H9 (cell line): ENCODE measurements around the gene ADAMTSL3. TPM values are rescaled to one million over a fixed set of nuclear protein-coding genes. Genes with fewer than 3 reads are reported as not detected.

ENCODE experiments used
- DNase-seq: peaks from one replicate; pipeline ENCODE4 v3.0.0-alpha.2; 2017
- H2AFZ ChIP-seq: one replicate; pipeline ENCODE4 v1.6.1; 2013; ENCODE audit warnings: mild to moderate bottlenecking, low read length, control low read depth, moderate library complexity
- H2AK5ac ChIP-seq: 2 replicates; pipeline ENCODE4 v1.6.1; 2013; ENCODE audit warnings: low read length, control low read depth, mixed read lengths; ENCODE audit not compliant: insufficient read length
- H2BK120ac ChIP-seq: one replicate; pipeline ENCODE4 v1.6.1; 2013; ENCODE audit warnings: low read depth, mild to moderate bottlenecking, low read length, control low read depth, inconsistent platforms; ENCODE audit not compliant: poor library complexity, severe bottlenecking
- H2BK12ac ChIP-seq: 2 replicates; pipeline ENCODE4 v1.6.1; 2013; ENCODE audit warnings: low read length, control low read depth, mixed read lengths, low read depth; ENCODE audit not compliant: insufficient read length
- H2BK15ac ChIP-seq: 2 replicates; pipeline ENCODE4 v1.6.1; 2013; ENCODE audit warnings: low read depth, low read length, control low read depth
- H2BK20ac ChIP-seq: one replicate; pipeline ENCODE4 v1.6.1; 2013; ENCODE audit warnings: low read depth, mild to moderate bottlenecking, low read length, control low read depth, inconsistent platforms; ENCODE audit not compliant: poor library complexity, severe bottlenecking
- H2BK5ac ChIP-seq: 2 replicates; pipeline ENCODE4 v1.6.1; 2013; ENCODE audit warnings: low read length, control low read depth, mixed read lengths; ENCODE audit not compliant: insufficient read length
- H3K14ac ChIP-seq: 2 replicates; pipeline ENCODE4 v1.6.1; 2013; ENCODE audit warnings: low read length, control low read depth; ENCODE audit not compliant: insufficient read depth
- H3K18ac ChIP-seq: 2 replicates; pipeline ENCODE4 v1.6.1; 2013; ENCODE audit warnings: low read depth, mild to moderate bottlenecking, mixed read lengths, low read length, control low read depth; ENCODE audit not compliant: insufficient read length
- H3K23ac ChIP-seq: 2 replicates; pipeline ENCODE4 v1.6.1; 2013; ENCODE audit warnings: low read length, control low read depth, mixed read lengths, low read depth; ENCODE audit not compliant: insufficient read length
- H3K23me2 ChIP-seq: 2 replicates; pipeline ENCODE4 v1.6.1; 2013; ENCODE audit warnings: low read depth, mild to moderate bottlenecking, mixed read lengths, low read length, control low read depth; ENCODE audit not compliant: insufficient read length, poor library complexity, severe bottlenecking
- H3K27ac ChIP-seq: 2 replicates; pipeline ENCODE4 v1.5.1; 2013; ENCODE audit warnings: low read length, control low read depth, mixed read lengths, low read depth; ENCODE audit not compliant: insufficient read length
- H3K27me3 ChIP-seq: 2 replicates; pipeline ENCODE4 v1.6.1; 2013; ENCODE audit warnings: low read length, control low read depth, inconsistent platforms; ENCODE audit not compliant: insufficient read depth
- H3K4ac ChIP-seq: 2 replicates; pipeline ENCODE4 v1.6.1; 2013; ENCODE audit warnings: low read depth, mild to moderate bottlenecking, control low read depth, inconsistent platforms, low read length, moderate library complexity
- H3K4me1 ChIP-seq: 2 replicates; pipeline ENCODE4 v1.6.1; 2013; ENCODE audit warnings: low read length, control low read depth, inconsistent platforms; ENCODE audit not compliant: insufficient read depth
- H3K4me2 ChIP-seq: 2 replicates; pipeline ENCODE4 v1.6.1; 2013; ENCODE audit warnings: low read length, control low read depth, mixed read lengths; ENCODE audit not compliant: insufficient read length, insufficient read depth
- H3K56ac ChIP-seq: 2 replicates; pipeline ENCODE4 v1.6.1; 2013; ENCODE audit warnings: low read depth, mild to moderate bottlenecking, mixed read lengths, low read length, control low read depth; ENCODE audit not compliant: insufficient read length
- H3K79me1 ChIP-seq: 2 replicates; pipeline ENCODE4 v1.6.1; 2013; ENCODE audit warnings: low read depth, mild to moderate bottlenecking, moderate library complexity, low read length, control low read depth, inconsistent platforms; ENCODE audit not compliant: insufficient read depth, poor library complexity, severe bottlenecking
- H3K79me2 ChIP-seq: 2 replicates; pipeline ENCODE4 v1.6.1; 2013; ENCODE audit warnings: low read length, control low read depth, inconsistent platforms; ENCODE audit not compliant: insufficient read depth
- H3K9ac ChIP-seq: 2 replicates; pipeline ENCODE4 v1.6.1; 2013; ENCODE audit warnings: low read length, control low read depth, mixed read lengths; ENCODE audit not compliant: insufficient read length; ENCODE audit errors: extremely low read depth
- H3K9me3 ChIP-seq: one replicate; pipeline ENCODE4 v1.6.1; 2013; ENCODE audit warnings: low read depth, low read length, inconsistent platforms; ENCODE audit not compliant: control insufficient read depth
- H3T11ph ChIP-seq: one replicate; pipeline ENCODE4 v1.6.1; 2013; ENCODE audit warnings: mild to moderate bottlenecking, low read length, control low read depth, inconsistent platforms
- H4K20me1 ChIP-seq: one replicate; pipeline ENCODE4 v1.6.1; 2013; ENCODE audit not compliant: control insufficient read depth, insufficient read length, insufficient read depth
- H4K5ac ChIP-seq: 2 replicates; pipeline ENCODE4 v1.6.1; 2013; ENCODE audit warnings: low read depth, mild to moderate bottlenecking, mixed read lengths, low read length, control low read depth; ENCODE audit not compliant: insufficient read length
- H4K8ac ChIP-seq: replicated peaks from 2 replicates; pipeline ENCODE4 v1.6.1; 2013; ENCODE audit warnings: low read length, control low read depth, mixed read lengths, low read depth; ENCODE audit not compliant: insufficient read length
- H4K91ac ChIP-seq: 2 replicates; pipeline ENCODE4 v1.6.1; 2013; ENCODE audit warnings: low read depth, mild to moderate bottlenecking, moderate library complexity, mixed read lengths, low read length, control low read depth; ENCODE audit not compliant: insufficient read length
- H3K27ac Mint-ChIP-seq, 3 experiments: 2 replicates in 2 of 3; 3 replicates in 1 of 3; pipeline ENCODE4 v1.8.0; 2020 to 2021; ENCODE audit warnings: mixed read lengths in 3 of 3, mild to moderate bottlenecking in 1 of 3, moderate library complexity in 1 of 3
- H3K27me3 Mint-ChIP-seq: 2 replicates; pipeline ENCODE4 v1.8.0; 2021; ENCODE audit warnings: low read depth, mild to moderate bottlenecking, moderate library complexity, mixed read lengths
- H3K36me3 Mint-ChIP-seq, 3 experiments: 2 replicates in 2 of 3; 3 replicates in 1 of 3; pipeline ENCODE4 v1.8.0; 2020 to 2021; ENCODE audit warnings: low read depth in 3 of 3, mixed read lengths in 3 of 3; ENCODE audit not compliant: insufficient read depth in 1 of 3
- H3K4me1 Mint-ChIP-seq, 2 experiments: 2 replicates each; pipeline ENCODE4 v1.8.0; 2020; ENCODE audit warnings: mixed read lengths in 2 of 2
- H3K4me3 Mint-ChIP-seq, 2 experiments: 2 replicates in 1 of 2; 3 replicates in 1 of 2; pipeline ENCODE4 v1.8.0; 2020 to 2021; ENCODE audit warnings: mild to moderate bottlenecking in 2 of 2, mixed read lengths in 2 of 2, moderate library complexity in 1 of 2
- H3K9me3 Mint-ChIP-seq, 2 experiments: 2 replicates in 1 of 2; 3 replicates in 1 of 2; pipeline ENCODE4 v1.8.0; 2020; ENCODE audit warnings: mild to moderate bottlenecking in 2 of 2, mixed read lengths in 2 of 2, moderate library complexity in 1 of 2
- CTCF ChIP-seq: fragments of 200-600 bp; sonication (generic); conservative IDR thresholded peaks from 3 replicates; pipeline ENCODE4 v1.8.0; 2021; ENCODE audit warnings: antibody characterized with exemption, mild to moderate bottlenecking
- WGBS: extraction: QIAGEN DNeasy Blood & Tissue Kit; methylation state at CpG from one replicate; pipeline ENCODE4 v1.1.7; 2013; ENCODE audit warnings: missing lambda C conversion rate, low lambda C conversion rate, mixed read lengths; ENCODE audit not compliant: insufficient read length; ENCODE audit errors: extremely low coverage; 5-methylcytosine and 5-hydroxymethylcytosine counted together
- total RNA-seq: library from RNA; stranded (reverse); gene quantifications from 2 replicates; pipeline ENCODE4 v1.2.1, GENCODE V29; 2021

Gene ADAMTSL3
- total RNA-seq, 1 experiment from 2014 or later, result 0.39 TPM

DNA sequence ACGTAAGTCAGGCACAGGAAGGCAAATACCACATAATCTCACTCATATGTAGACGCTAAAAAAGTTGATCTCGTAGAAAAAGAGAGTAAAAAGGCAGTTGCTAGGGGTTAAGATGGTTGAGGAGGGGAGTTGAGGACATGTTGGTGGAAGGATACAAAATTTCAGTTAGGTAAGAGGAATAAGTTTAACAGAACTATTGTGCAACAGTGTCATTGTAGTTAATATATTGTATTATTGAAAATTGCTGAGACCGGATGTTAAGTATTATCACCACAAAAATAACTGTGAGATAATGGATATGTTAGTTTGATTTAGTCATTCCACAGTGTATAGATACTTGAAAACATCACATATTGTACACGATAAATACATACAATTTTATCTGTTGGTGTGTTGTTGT, 139.1 kb downstream of the ADAMTSL3 start:
- no peaks in the 10 kb centered on the region for H3K9me3 Mint-ChIP-seq
- Histone ChIP-seq H3K4me1 (no peaks in the 10 kb centered on the region), H3K27ac (no peak overlapping the region), H3K56ac (no peak overlapping the region), H3K18ac (no peak overlapping the region), H3T11ph (no peak overlapping the region), H3K79me1 (no peaks in the 10 kb centered on the region), H2BK5ac (no peak overlapping the region), H3K79me2 (no peaks in the 10 kb centered on the region), H4K91ac (no peak overlapping the region), H2BK20ac (no peak overlapping the region), H3K4me2 (no peak overlapping the region), H3K23me2 (no peaks in the 10 kb centered on the region), H3K27me3 (no peaks in the 10 kb centered on the region), H4K5ac (no peak overlapping the region), H2BK12ac (no peak overlapping the region), H3K9me3 (no peaks in the 10 kb centered on the region), H2AFZ (no peak overlapping the region), H2AK5ac (no peak overlapping the region), H2BK120ac (no peak overlapping the region), H2BK15ac (no peak overlapping the region), H3K4ac (no peak overlapping the region), H4K8ac (no peak overlapping the region), H3K23ac (no peak overlapping the region), H3K9ac (no peak overlapping the region), H3K14ac (no peak overlapping the region), H4K20me1 (no peaks in the 10 kb centered on the region)
- no peak overlapping the region for H3K4me3 Mint-ChIP-seq
- H3K27ac Mint-ChIP-seq, result no peak overlapping the region
- no peaks in the 10 kb centered on the region for H3K36me3 Mint-ChIP-seq
- DNase-seq, result no peak
- no CpG with 5 or more reads among the region's 5 CpGs for WGBS
- H3K4me1 Mint-ChIP-seq, result no peaks in the 10 kb centered on the region
- TF ChIP-seq CTCF, result no peak
- peaks cover 1% of the 10 kb centered on the region; the same call in 1 of the 2 replicates for H3K27me3 Mint-ChIP-seq
